Stimulated activated CD8-positive, alpha-beta memory T cell treated with anti-CD3 and anti-CD28 coated beads, Interleukin-7, amount 100 ng/mL, for 1 hour (primary cell): ENCODE results near the gene LSM14B.

ENCODE experiments used
- DNase-seq, 2 donors: peaks; one replicate each; pipeline ENCODE4 v3.0.0-alpha.2; 2020; ENCODE audit warnings: low read depth in 2 of 2

The LSM14B gene

GRCh38 chr20:62163485-62163865 lies 41.2 kb downstream of the LSM14B start:
- no peak for DNase-seq

DNA sequence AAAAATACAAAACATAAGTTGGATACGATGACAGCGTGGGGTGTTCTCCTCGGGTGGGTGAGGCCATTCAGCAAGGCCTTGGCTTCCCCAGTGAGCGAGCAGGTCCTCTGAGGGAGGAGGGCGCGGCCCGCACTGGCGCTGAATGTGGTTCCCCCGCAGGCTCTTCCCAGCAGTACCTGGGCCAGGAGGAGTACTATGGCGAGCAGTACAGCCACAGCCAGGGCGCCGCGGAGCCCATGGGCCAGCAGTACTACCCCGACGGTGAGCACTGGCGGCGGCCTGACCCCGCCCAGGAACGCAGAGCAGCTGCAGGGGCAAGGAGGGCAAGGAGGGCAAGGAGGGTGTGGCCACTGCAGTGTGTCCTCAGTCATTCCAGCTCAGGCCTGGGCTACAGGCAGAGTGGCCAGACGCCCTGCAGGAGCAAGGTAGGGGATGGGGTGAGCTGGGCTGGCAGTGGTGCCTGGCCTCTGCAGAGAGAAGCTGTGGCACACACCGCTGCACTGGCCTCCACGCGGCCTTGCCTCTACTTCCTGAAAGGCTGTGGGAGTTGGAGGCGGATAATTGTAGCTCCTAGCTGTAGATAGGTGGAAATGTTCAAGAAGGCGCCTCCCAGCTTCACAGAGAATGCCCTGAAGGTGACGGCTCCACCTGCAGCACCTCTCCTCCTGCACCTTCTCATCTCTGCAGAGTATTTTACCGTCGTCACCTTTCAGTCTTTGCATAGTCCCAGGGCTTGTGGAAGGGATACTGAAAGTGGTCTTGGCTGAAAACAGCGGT lies 41.9 kb downstream of the LSM14B start:
- no peak for DNase-seq

GRCh38 chr20:62164879-62165761 lies 42.8 kb downstream of the LSM14B start:
- no peak for DNase-seq

- no peak for DNase-seq
These were observed 43.6 kb downstream of the LSM14B start for GRCh38 chr20:62165762-62166399.

GRCh38 chr20:62167474-62167873 lies 45.2 kb downstream of the LSM14B start:
- no peak for DNase-seq

- DNase-seq, result no peak
These were observed 45.8 kb downstream of the LSM14B start for GRCh38 chr20:62168061-62168460.

- no peak for DNase-seq
These were observed 46.7 kb downstream of the LSM14B start for GRCh38 chr20:62168890-62169435.

- DNase-seq, result no peak
These were observed 48.3 kb downstream of the LSM14B start for GRCh38 chr20:62170536-62170935.

GRCh38 chr20:62171245-62171644 lies 49.0 kb downstream of the LSM14B start:
- no peak for DNase-seq

- DNase-seq, result no peak
These were observed 50.4 kb downstream of the LSM14B start for GRCh38 chr20:62172666-62173065.

GRCh38 chr20:62174021-62174804 lies 51.9 kb downstream of the LSM14B start:
- no peak for DNase-seq

DNA sequence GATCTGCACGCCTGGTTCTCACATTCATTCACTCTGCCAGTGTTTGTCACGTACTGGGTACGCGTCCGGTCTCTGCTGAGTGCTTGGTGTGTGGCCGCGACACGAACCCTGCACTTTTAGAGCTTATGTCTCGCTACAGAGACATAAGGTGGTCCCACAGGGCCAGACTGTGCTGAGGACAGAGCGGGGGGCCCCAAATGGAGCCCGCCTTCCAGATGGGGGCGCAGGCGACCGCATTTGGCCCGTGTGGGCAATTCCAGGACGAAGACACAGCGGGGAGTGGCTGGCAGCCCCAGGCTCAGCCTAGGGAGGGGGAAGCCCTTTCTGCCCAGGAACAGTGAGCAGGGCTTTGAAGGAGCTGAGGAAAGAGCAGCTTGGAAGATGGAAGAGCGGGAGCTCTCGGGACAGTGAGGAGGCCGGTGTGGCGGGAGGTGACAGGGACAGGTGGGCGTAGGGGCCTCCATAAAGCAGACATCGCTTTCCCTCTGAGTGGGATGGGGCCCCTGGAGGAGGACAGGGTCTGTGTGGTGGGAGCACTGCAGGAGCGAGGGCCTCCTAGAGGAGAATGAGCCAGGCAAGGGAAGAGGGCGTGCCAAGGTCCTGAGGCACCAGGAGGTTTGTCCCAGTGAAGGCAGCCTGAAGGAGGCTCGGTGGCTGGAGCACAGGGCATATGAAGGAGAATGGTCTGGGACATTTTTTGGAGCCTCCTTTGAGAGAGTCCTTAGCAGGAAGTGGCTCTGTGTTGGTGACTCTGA lies 52.8 kb downstream of the LSM14B start:
- DNase-seq, result no peak

DNA sequence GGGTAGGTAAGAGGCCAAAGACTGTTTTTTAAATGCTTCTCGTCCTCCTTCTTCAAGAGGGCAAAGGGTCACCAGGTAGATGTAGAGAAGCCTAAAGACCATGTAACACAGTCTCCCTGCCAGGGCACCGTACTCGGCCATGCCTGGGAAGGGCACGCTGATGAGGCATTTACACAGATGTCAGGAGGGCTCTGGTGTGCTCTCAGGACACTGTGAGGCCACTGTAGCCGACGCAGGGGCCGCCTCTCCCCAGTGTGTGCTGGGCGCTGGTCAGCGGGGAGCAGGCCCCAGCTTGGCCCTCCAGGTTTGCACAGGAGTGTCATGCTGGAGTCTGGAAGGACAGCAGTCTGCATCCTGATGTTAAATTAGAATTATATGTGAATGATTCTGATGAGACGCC lies 53.4 kb downstream of the LSM14B start:
- DNase-seq, result no peak

DNA sequence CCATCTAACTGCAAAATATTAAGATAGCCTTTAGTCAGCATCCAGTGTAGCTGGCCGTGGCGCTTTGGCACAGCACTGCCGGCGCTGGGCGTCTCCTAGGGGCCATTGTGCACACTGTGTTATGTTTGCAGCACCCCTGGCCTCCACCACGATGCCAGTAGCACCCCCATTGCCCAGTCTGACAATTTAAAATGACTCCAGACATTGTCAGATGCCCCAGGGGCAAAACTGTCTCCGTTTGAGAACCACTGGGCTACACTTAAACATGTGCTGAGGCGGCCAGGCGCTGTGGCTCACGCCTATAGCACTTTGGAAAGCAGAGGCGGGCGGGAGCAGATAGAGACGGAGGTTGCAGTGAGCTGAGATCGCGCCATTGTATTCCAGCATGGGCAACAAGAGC lies 54.6 kb downstream of the LSM14B start:
- DNase-seq, result no peak

DNA sequence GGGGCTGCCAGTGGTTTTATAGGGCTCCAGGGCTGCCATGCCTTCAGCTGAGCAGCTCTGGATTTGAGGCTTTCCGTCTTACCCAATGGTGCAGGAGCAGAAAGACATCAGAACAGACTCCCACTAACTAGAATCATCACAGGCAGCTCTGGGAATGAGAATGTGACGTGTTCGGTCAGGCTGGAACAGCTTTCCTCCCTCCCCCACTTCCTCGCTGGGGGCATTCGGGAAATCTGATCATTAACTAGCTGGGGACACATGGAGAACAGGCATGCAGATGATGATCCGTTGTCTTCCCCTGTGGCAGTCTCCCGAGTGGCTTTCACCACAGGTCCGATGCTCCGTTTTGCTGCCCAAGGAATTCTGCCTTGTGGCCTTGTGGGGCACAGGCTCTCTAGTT lies 55.0 kb downstream of the LSM14B start:
- no peak for DNase-seq

DNA sequence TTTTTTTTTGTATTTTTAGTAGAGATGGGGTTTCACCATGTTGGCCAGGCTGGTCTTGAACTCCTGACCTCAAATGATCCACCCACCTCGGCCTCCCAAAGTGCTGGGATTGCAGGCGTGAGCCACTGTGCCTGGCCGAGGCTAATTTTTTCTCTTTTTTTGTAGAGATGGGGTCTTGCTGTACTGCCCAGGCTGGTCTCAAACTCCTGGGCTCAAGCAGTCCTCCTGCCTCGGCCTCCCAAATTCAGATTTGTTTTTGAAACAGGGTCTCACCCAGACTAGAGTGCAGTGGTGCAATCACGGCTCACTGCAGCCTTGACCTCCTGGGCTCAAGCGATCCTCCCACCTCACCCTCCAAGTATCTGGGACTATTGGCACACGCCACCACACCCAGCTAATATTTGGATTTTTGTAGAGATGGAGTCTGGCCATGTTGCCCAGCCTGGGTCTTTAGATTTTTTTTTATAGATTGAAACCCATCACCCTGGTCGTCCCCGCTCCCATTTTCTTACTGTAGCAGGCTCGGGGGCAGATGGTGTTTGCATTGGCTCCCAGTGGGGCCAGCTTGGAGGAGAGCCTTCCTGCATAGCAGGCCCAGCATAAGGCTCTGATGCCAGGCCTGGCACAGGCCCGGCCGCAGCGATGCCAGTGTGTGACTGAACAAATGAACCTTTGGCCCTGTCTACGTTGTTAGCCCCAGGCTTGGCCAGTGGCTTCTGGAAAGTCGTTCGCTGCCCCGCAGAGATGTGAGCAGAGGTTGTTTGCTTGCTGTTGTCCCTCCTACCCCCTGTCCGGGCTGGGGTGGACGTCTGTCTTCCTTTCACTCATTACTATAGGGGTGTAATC lies 56.3 kb downstream of the LSM14B start:
- DNase-seq, result no peak

DNA sequence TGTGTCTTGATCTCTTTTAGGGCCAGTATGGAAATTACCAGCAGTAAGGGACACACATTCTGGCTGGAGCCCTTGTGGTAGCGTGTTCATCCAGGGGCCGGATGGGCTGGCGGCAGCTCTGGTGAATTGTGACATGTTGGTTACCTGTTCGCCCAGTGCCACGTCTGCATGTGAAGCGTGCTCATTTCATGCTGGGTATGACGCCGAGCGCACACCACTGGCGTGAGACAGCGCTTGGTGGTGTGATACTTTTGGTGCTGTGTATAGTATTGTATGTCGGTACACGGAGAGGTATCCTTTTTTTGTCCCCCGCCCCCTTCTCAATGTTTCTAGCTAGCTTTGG lies 56.9 kb downstream of the LSM14B start:
- no peak for DNase-seq

DNA sequence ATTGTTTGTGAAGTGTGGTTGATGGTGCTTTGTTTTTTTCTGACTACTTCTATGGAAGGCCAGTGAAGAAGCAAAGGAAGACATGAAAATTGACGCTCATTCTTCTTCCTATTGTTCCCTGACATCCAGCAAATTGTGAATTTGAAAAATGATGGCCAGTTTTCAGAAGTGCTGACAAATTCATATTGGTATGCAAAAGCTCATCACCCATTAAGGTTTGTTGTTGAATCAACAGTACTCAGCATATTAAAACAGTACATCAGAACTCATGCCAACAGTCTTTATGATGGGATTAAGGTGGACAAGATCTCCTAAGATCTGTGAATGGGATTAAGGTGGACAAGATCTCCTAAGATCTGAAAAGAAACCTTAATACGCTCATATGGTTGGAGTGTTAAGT lies 59.5 kb downstream of the LSM14B start:
- DNase-seq, result no peak

DNA sequence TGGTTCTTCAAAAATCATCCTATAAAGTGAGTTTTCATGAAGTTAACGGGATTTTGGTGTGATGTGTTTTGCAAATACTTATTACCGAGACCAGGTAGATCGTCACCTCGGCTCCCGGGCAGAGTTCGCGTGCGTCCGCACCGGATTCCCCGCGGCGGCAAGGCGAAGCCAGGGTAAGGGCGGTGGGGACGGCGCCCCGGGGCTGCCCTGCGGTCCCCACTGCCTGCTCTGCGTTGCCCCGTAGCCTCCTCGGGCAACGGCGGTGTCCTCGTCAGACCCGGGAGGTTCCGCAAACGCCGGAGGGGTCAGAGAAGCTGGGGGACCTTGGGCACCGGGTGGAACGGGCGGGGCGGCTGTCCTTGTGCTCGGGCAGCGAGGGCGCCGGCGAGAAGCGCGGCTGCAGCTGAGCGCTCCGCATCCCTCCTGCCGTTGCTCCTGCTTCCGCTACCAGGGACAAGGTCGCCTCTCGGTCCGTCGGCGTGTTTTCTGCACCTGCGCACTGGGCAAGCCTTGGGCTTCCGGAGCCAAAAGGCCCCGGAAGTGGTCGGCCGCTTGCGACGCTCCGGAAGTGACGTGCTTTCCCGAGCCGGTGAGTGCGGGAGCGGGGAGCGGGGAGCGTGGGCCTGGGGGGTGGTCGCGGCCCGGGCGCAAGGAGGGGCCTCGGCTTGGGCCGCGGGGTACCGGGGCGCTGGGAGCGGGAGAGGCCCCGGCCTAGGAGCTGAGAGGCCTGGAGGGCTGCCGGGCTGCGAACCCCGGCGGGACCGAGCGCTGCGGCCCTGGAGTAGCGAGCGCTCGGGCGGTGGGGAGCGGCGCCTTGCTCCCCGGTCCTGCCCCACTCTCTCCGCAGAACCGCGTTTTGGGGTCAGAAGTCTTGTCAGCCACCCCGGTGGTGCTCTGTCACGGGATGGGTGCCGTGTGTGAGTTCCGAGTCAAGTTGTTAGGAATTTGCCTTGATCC lies 60.5 kb downstream of the LSM14B start, which contains the start of gene MTG2:
Gene MTG2 (plus strand): TSS at position 560 of the 957 bp plus-strand sequence. CDS start 10,393 bp downstream, outside the sequence.
- DNase-seq, result peak; percentile 88 to 91
